MM.1S (cell line): ENCODE results near the gene ROS1.
A peak's percentile ranks its signal among the peaks of the same experiment; 100 is the strongest.

Experiments used
- DNase-seq: peaks from one replicate; pipeline ENCODE4 v3.0.0-alpha.2; 2015
- H2AFZ ChIP-seq: fragments of 300-600 bp; sonication (generic); 2 replicates; pipeline ENCODE4 v1.6.0; 2016; ENCODE audit warnings: antibody characterized with exemption, low read length
- H3F3A ChIP-seq: fragments of 300-600 bp; sonication (generic); 2 replicates; pipeline ENCODE4 v1.6.1; 2016; ENCODE audit warnings: mild to moderate bottlenecking, antibody characterized with exemption, low read length, moderate library complexity, mixed read lengths; ENCODE audit not compliant: insufficient read depth
- H3K27ac ChIP-seq: fragments of 300-600 bp; sonication (generic); 2 replicates; pipeline ENCODE4 v1.5.1; 2016; ENCODE audit warnings: mild to moderate bottlenecking, low read length
- H3K27me3 ChIP-seq: fragments of 300-600 bp; sonication (generic); replicated peaks from 2 replicates; pipeline ENCODE4 v1.6.0; 2016; ENCODE audit warnings: low read length; ENCODE audit not compliant: insufficient read depth
- H3K36me3 ChIP-seq: fragments of 300-600 bp; sonication (generic); replicated peaks from 2 replicates; pipeline ENCODE4 v1.6.1; 2016; ENCODE audit warnings: mild to moderate bottlenecking, low read length, mixed read lengths; ENCODE audit not compliant: insufficient read depth
- H3K4me1 ChIP-seq: fragments of 300-600 bp; sonication (generic); 2 replicates; pipeline ENCODE4 v1.6.1; 2016; ENCODE audit warnings: low read length, mixed read lengths
- H3K4me2 ChIP-seq: fragments of 300-600 bp; sonication (generic); 2 replicates; pipeline ENCODE4 v1.6.0; 2016; ENCODE audit warnings: low read depth, low read length
- H3K4me3 ChIP-seq: fragments of 300-600 bp; sonication (generic); 2 replicates; pipeline ENCODE4 v1.5.1; 2016; ENCODE audit warnings: low read length, mixed read lengths
- H3K79me2 ChIP-seq: fragments of 300-600 bp; sonication (generic); 2 replicates; pipeline ENCODE4 v1.6.1; 2016; ENCODE audit warnings: mixed run types, low read length, mixed read lengths
- H3K9ac ChIP-seq: fragments of 300-600 bp; sonication (generic); 2 replicates; pipeline ENCODE4 v1.6.1; 2016; ENCODE audit warnings: low read length, mixed read lengths
- H3K9me2 ChIP-seq: fragments of 300-600 bp; sonication (generic); replicated peaks from 2 replicates; pipeline ENCODE4 v1.6.1; 2016; ENCODE audit warnings: mild to moderate bottlenecking, low read length, mixed read lengths; ENCODE audit not compliant: insufficient read depth
- H3K9me3 ChIP-seq: fragments of 300-600 bp; sonication (generic); replicated peaks from 2 replicates; pipeline ENCODE4 v1.6.1; 2016; ENCODE audit warnings: mild to moderate bottlenecking, low read length, mixed read lengths; ENCODE audit not compliant: insufficient read depth
- H4K20me1 ChIP-seq: fragments of 300-600 bp; sonication (generic); 2 replicates; pipeline ENCODE4 v1.6.1; 2016; ENCODE audit warnings: mild to moderate bottlenecking, low read length, moderate library complexity, mixed read lengths; ENCODE audit not compliant: insufficient read depth
- CTCF ChIP-seq: fragments of 300-600 bp; sonication (generic); IDR thresholded peaks from 2 replicates; pipeline ENCODE4 v1.5.1; 2016; ENCODE audit warnings: antibody characterized with exemption, low read length, mixed read lengths
- EZH2 ChIP-seq: fragments of 300-600 bp; sonication (generic); optimal IDR thresholded peaks from 2 replicates; pipeline ENCODE3; 2017; ENCODE audit warnings: low read depth, mild to moderate bottlenecking, antibody characterized with exemption, low read length, mixed read lengths
- EZH2phosphoT487 ChIP-seq: fragments of 300-600 bp; sonication (generic); IDR thresholded peaks from 2 replicates; pipeline ENCODE4 v1.6.1; 2018; ENCODE audit warnings: antibody characterized with exemption, low read length

ROS1 gene

GRCh38 chr6:117275711-117276110, 150.0 kb downstream of the ROS1 start:
- DNase-seq = no peak
- no peaks in the 10 kb centered on the region for H3K27me3 ChIP-seq
- no peak overlapping the region for H2AFZ ChIP-seq
- no peak overlapping the region for H3K9ac ChIP-seq
- H3K4me2 ChIP-seq = no peak overlapping the region
- no peaks in the 10 kb centered on the region for H3K79me2 ChIP-seq
- no peak for TF ChIP-seq EZH2phosphoT487
- TF ChIP-seq EZH2 = no peak
- no peak for TF ChIP-seq CTCF
- no peak overlapping the region for H3K27ac ChIP-seq
- H4K20me1 ChIP-seq = no peaks in the 10 kb centered on the region
- no peaks in the 10 kb centered on the region for H3F3A ChIP-seq
- H3K36me3 ChIP-seq = no peaks in the 10 kb centered on the region
- H3K9me3 ChIP-seq = no peaks in the 10 kb centered on the region
- no peak overlapping the region for H3K4me3 ChIP-seq
- peaks cover 9% of the 10 kb centered on the region for H3K4me1 ChIP-seq
- no peaks in the 10 kb centered on the region for H3K9me2 ChIP-seq

- Histone ChIP-seq H3K27ac (no peak overlapping the region), H3K36me3 (no peaks in the 10 kb centered on the region), H3K9me2 (no peaks in the 10 kb centered on the region), H3K4me3 (no peak overlapping the region), H3K4me2 (no peak overlapping the region), H3K9ac (no peak overlapping the region), H3K4me1 (peaks cover 9% of the 10 kb centered on the region), H3F3A (no peaks in the 10 kb centered on the region), H3K27me3 (no peaks in the 10 kb centered on the region), H3K79me2 (no peaks in the 10 kb centered on the region), H4K20me1 (no peaks in the 10 kb centered on the region), H3K9me3 (no peaks in the 10 kb centered on the region), H2AFZ (no peak overlapping the region)
- TF ChIP-seq EZH2 (no peak), EZH2phosphoT487 (no peak), CTCF (no peak)
- no peak for DNase-seq
These were observed 150.5 kb downstream of the ROS1 start for GRCh38 chr6:117275205-117275604.

- DNase-seq = no peak
These were observed 152.9 kb downstream of the ROS1 start for GRCh38 chr6:117272891-117273290.

More at GRCh38 chr6:117272891-117273290, 152.9 kb downstream of the ROS1 start:
- H3K9ac ChIP-seq = no peak overlapping the region
- no peaks in the 10 kb centered on the region for H4K20me1 ChIP-seq
- H3K79me2 ChIP-seq = no peaks in the 10 kb centered on the region
- H3K27ac ChIP-seq = no peak overlapping the region
- H3K9me2 ChIP-seq = no peaks in the 10 kb centered on the region
- no peak overlapping the region for H2AFZ ChIP-seq
- no peak for TF ChIP-seq EZH2
- no peak for TF ChIP-seq CTCF
- TF ChIP-seq EZH2phosphoT487 = no peak
- no peak overlapping the region for H3K4me3 ChIP-seq
- H3K9me3 ChIP-seq = no peaks in the 10 kb centered on the region
- no peaks in the 10 kb centered on the region for H3K36me3 ChIP-seq
- peaks cover 9% of the 10 kb centered on the region for H3K4me1 ChIP-seq
- peak overlapping the region; percentile 29; the same call in 1 of the 2 replicates for H3K4me2 ChIP-seq
- peaks cover 16% of the 10 kb centered on the region for H3K27me3 ChIP-seq
- no peaks in the 10 kb centered on the region for H3F3A ChIP-seq
